ENCODE data around the gene MARCKSL1.
"Not testable (repeated sequence)": the region's sequence is repeated elsewhere in the genome, so short reads cannot be mapped to it uniquely, and the experiment has no call there.

Gene MARCKSL1

GRCh38 chr1:32331549-32331948 is 4.5 kb downstream of the MARCKSL1 start:
- no peak for DNase-seq

GRCh38 chr1:32330558-32331151 is 5.4 kb downstream of the MARCKSL1 start:
- no peak for DNase-seq

- no peak for DNase-seq
Observed at GRCh38 chr1:32329931-32330466, 6.0 kb downstream of the MARCKSL1 start.

- DNase-seq = no peak
Observed at GRCh38 chr1:32327204-32327603, 8.8 kb downstream of the MARCKSL1 start.

- DNase-seq = no peak
Observed at GRCh38 chr1:32321712-32322291, 14.2 kb downstream of the MARCKSL1 start.

- no peak for DNase-seq
Observed at GRCh38 chr1:32318127-32318869, 17.7 kb downstream of the MARCKSL1 start.

- DNase-seq = no peak
Observed at GRCh38 chr1:32316903-32317277, 19.1 kb downstream of the MARCKSL1 start.

GRCh38 chr1:32311709-32312393 is 24.2 kb downstream of the MARCKSL1 start:
- DNase-seq = no peak

GRCh38 chr1:32309960-32310359 is 26.1 kb downstream of the MARCKSL1 start:
- DNase-seq = no peak

GRCh38 chr1:32307324-32307723 is 28.7 kb downstream of the MARCKSL1 start:
- no peak for DNase-seq

- DNase-seq = no peak
Observed at GRCh38 chr1:32305310-32305709, 30.7 kb downstream of the MARCKSL1 start.

GRCh38 chr1:32303997-32304622 is 31.9 kb downstream of the MARCKSL1 start:
- no peak for DNase-seq

- DNase-seq = no peak
Observed at GRCh38 chr1:32303358-32303757, 32.7 kb downstream of the MARCKSL1 start.

GRCh38 chr1:32299327-32299726 is 36.7 kb downstream of the MARCKSL1 start:
- DNase-seq = no peak

GRCh38 chr1:32298211-32298610 is 37.8 kb downstream of the MARCKSL1 start:
- DNase-seq = not testable (repeated sequence)

GRCh38 chr1:32291708-32292538 is 44.1 kb downstream of the MARCKSL1 start, which contains the start of gene HDAC1:
HDAC1 (plus strand) TSS chr1:32292083; CDS start chr1:32292170, 87 bp downstream.
- DNase-seq = peak; percentile 89 to 97

GRCh38 chr1:32291145-32291707 is 44.8 kb downstream of the MARCKSL1 start:
- no peak for DNase-seq

- no peak for DNase-seq
Observed at GRCh38 chr1:32289256-32289655, 46.8 kb downstream of the MARCKSL1 start.

GRCh38 chr1:32286763-32287162 is 49.3 kb downstream of the MARCKSL1 start:
- no peak for DNase-seq

GRCh38 chr1:32285658-32286057 is 50.4 kb downstream of the MARCKSL1 start:
- DNase-seq = no peak

- not testable (repeated sequence) for DNase-seq
Observed at GRCh38 chr1:32284777-32285176, 51.3 kb downstream of the MARCKSL1 start.
